H7 (cell line): ENCODE data around the gene SLC1A1. TPM values are rescaled to one million over a fixed set of nuclear protein-coding genes. Genes with fewer than 3 reads are reported as not detected.
A peak's percentile ranks its signal among the peaks of the same experiment; 100 is the strongest.
"Not testable (repeated sequence)": the region's sequence is repeated elsewhere in the genome, so short reads cannot be mapped to it uniquely, and the experiment has no call there.

Experiments
- DNase-seq: peaks from one replicate; pipeline ENCODE4 v3.0.0; 2012
- H3K27me3 ChIP-seq: 2 replicates; pipeline ENCODE4 v1.6.0; 2011; ENCODE audit warnings: mild to moderate bottlenecking, low read length; ENCODE audit not compliant: control insufficient read depth, insufficient read depth
- H3K36me3 ChIP-seq: replicated peaks from 2 replicates; pipeline ENCODE4 v1.5.1; 2011; ENCODE audit warnings: low read length; ENCODE audit not compliant: control insufficient read depth, insufficient read depth
- H3K4me3 ChIP-seq: 2 replicates; pipeline ENCODE4 v1.5.1; 2011; ENCODE audit warnings: low read depth, mild to moderate bottlenecking, control low read depth, low read length, moderate library complexity; ENCODE audit not compliant: insufficient read depth
- total RNA-seq: library from RNA; depleted of rRNA; stranded (reverse); fragments of >200 nt; shearing (Covaris generic); gene quantifications from 2 replicates; pipeline ENCODE4 v1.2.3, GENCODE V29; 2014

SLC1A1 gene
- total RNA-seq, 1 experiment from 2014 or later, result 11.6 TPM

GRCh38 chr9:4588721-4589120 is 98.5 kb downstream of the SLC1A1 start:
- H3K27me3 ChIP-seq, result no peaks in the 10 kb centered on the region
- H3K4me3 ChIP-seq, result no peak overlapping the region
- no peaks in the 10 kb centered on the region for H3K36me3 ChIP-seq
- no peak for DNase-seq

GRCh38 chr9:4590430-4591122 is 100.3 kb downstream of the SLC1A1 start:
- no peak overlapping the region for H3K4me3 ChIP-seq
- no peaks in the 10 kb centered on the region for H3K27me3 ChIP-seq
- DNase-seq, result no peak
- no peaks in the 10 kb centered on the region for H3K36me3 ChIP-seq

GRCh38 chr9:4591123-4591500 is 100.8 kb downstream of the SLC1A1 start:
- Histone ChIP-seq H3K27me3 (no peaks in the 10 kb centered on the region), H3K36me3 (no peaks in the 10 kb centered on the region), H3K4me3 (no peak overlapping the region)
- DNase-seq, result no peak

- no peak for DNase-seq
- Histone ChIP-seq H3K4me3 (no peak overlapping the region), H3K36me3 (no peaks in the 10 kb centered on the region), H3K27me3 (no peaks in the 10 kb centered on the region)
Observed at GRCh38 chr9:4592295-4592694, 102.0 kb downstream of the SLC1A1 start.

- Histone ChIP-seq H3K27me3 (no peaks in the 10 kb centered on the region), H3K4me3 (no peak overlapping the region), H3K36me3 (no peaks in the 10 kb centered on the region)
- no peak for DNase-seq
Observed at GRCh38 chr9:4592886-4593285, 102.6 kb downstream of the SLC1A1 start.

- no peak overlapping the region for H3K4me3 ChIP-seq
- DNase-seq, result no peak
- no peaks in the 10 kb centered on the region for H3K36me3 ChIP-seq
- H3K27me3 ChIP-seq, result no peaks in the 10 kb centered on the region
Observed at GRCh38 chr9:4594545-4594944, 104.3 kb downstream of the SLC1A1 start.

GRCh38 chr9:4594994-4595393 is 104.7 kb downstream of the SLC1A1 start:
- H3K4me3 ChIP-seq, result no peak overlapping the region
- no peak for DNase-seq
- no peaks in the 10 kb centered on the region for H3K27me3 ChIP-seq
- no peaks in the 10 kb centered on the region for H3K36me3 ChIP-seq

GRCh38 chr9:4596165-4596922 is 106.1 kb downstream of the SLC1A1 start:
- Histone ChIP-seq H3K27me3 (no peaks in the 10 kb centered on the region), H3K36me3 (no peaks in the 10 kb centered on the region), H3K4me3 (no peak overlapping the region)
- DNase-seq, result no peak

- H3K4me3 ChIP-seq, result no peak overlapping the region
- no peaks in the 10 kb centered on the region for H3K36me3 ChIP-seq
- no peaks in the 10 kb centered on the region for H3K27me3 ChIP-seq
- no peak for DNase-seq
Observed at GRCh38 chr9:4600368-4600767, 110.1 kb downstream of the SLC1A1 start.

GRCh38 chr9:4603830-4604229 is 113.6 kb downstream of the SLC1A1 start:
- H3K36me3 ChIP-seq, result no peaks in the 10 kb centered on the region
- H3K4me3 ChIP-seq, result no peak overlapping the region
- no peaks in the 10 kb centered on the region for H3K27me3 ChIP-seq
- no peak for DNase-seq

- Histone ChIP-seq H3K27me3 (no peaks in the 10 kb centered on the region), H3K4me3 (no peak overlapping the region), H3K36me3 (no peaks in the 10 kb centered on the region)
- DNase-seq, result peak; percentile 65
Observed at GRCh38 chr9:4604678-4605095, 114.4 kb downstream of the SLC1A1 start.

- not testable (repeated sequence) for H3K36me3 ChIP-seq, DNase-seq, H3K27me3 ChIP-seq
- H3K4me3 ChIP-seq, result peak overlapping the region; percentile 5; the same call in 1 of the 2 replicates
Observed at GRCh38 chr9:4606033-4606432, 115.8 kb downstream of the SLC1A1 start.

- Histone ChIP-seq H3K27me3 (no peaks in the 10 kb centered on the region), H3K4me3 (no peak overlapping the region), H3K36me3 (no peaks in the 10 kb centered on the region)
- no peak for DNase-seq
Observed at GRCh38 chr9:4614627-4615026, 124.4 kb downstream of the SLC1A1 start.

GRCh38 chr9:4615251-4615650 is 125.0 kb downstream of the SLC1A1 start:
- no peaks in the 10 kb centered on the region for H3K27me3 ChIP-seq
- H3K36me3 ChIP-seq, result no peaks in the 10 kb centered on the region
- no peak overlapping the region for H3K4me3 ChIP-seq
- DNase-seq, result no peak

- Histone ChIP-seq H3K36me3 (no peaks in the 10 kb centered on the region), H3K4me3 (no peak overlapping the region), H3K27me3 (no peaks in the 10 kb centered on the region)
- no peak for DNase-seq
Observed at GRCh38 chr9:4615778-4616177, 125.5 kb downstream of the SLC1A1 start.
